SW 1271 (cell line): ENCODE measurements around the gene KIF16B.
"Not testable (repeated sequence)": the region's sequence is repeated elsewhere in the genome, so short reads cannot be mapped to it uniquely, and the experiment has no call there.

ENCODE experiments used
- DNase-seq, 2 experiments: peaks; one replicate each; lab custom pipeline; 2025; lab: John Stamatoyannopoulos, UW

Gene KIF16B

GRCh38 chr20:16257021-16257420, 316.2 kb downstream of the KIF16B start:
- no peak for DNase-seq

DNA sequence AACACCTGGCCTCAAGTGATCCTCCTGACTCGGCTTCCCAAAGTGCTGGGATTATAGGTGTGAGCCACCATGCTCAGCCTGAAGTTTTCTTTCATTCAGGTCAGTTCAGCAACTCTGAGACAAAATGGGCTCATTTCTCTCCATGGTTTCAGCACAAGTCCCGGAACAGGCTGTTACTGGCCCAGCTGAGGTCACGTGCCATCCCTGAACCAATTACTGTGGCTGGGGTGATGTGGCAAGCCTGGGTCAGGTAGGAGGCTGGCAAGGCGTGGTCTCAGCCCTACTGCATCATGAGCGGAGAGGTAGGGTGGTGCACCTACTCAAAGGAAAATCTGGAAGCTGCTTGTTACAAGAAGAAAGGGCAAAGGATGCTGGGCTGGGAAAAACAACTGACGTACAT, 326.4 kb downstream of the KIF16B start:
- DNase-seq, result no peak

DNA sequence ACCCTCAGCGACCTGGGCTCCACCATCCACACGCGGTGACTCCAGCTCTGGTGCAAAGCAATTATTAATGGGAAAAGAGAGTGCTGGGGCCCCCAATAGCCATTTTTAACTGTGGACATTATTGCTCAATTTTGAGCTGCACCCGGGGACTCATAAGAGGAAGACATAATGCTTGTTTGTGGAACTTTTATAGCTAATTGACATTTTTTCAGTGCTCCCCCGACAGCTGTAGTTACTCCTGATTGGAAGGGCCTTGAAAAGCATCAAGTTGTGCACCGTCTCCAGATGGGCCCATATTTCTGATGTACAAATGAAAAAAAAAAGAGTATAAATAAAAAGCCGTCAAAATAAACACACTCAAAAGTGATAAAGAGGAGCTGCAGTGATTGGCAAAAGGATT, 327.0 kb downstream of the KIF16B start:
- no peak for DNase-seq

GRCh38 chr20:16245879-16246278, 327.4 kb downstream of the KIF16B start:
- no peak for DNase-seq

- no peak for DNase-seq
Measured at GRCh38 chr20:16244892-16245291, 328.4 kb downstream of the KIF16B start.

- no peak for DNase-seq
Measured at GRCh38 chr20:16243470-16243869, 329.8 kb downstream of the KIF16B start.

GRCh38 chr20:16241911-16242310, 331.3 kb downstream of the KIF16B start:
- DNase-seq, result peak in 1 of 2 experiments; percentile 5

GRCh38 chr20:16240355-16240754, 332.9 kb downstream of the KIF16B start:
- no peak for DNase-seq

GRCh38 chr20:16236589-16237241, 336.5 kb downstream of the KIF16B start:
- DNase-seq, result no peak

GRCh38 chr20:16230402-16230801, 342.8 kb downstream of the KIF16B start:
- no peak for DNase-seq

DNA sequence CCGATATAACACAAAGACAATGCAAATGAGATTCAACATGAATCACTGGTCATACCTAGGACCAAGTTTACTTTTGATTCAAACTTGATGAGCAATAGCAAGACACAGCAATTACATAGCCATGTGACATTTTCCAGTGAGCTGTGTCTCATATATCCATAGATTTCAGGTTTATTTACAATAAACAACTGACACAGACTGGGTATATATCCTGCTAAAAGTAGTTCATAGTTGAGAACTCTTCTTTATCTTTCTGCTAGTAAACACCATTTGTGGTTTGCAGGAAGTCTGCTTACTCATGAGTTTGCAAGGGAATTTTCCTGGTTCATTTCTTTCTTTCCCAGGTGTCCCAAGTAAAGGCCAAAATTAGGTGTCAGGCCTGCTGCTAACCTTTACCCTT, 343.4 kb downstream of the KIF16B start:
- DNase-seq, result no peak

DNA sequence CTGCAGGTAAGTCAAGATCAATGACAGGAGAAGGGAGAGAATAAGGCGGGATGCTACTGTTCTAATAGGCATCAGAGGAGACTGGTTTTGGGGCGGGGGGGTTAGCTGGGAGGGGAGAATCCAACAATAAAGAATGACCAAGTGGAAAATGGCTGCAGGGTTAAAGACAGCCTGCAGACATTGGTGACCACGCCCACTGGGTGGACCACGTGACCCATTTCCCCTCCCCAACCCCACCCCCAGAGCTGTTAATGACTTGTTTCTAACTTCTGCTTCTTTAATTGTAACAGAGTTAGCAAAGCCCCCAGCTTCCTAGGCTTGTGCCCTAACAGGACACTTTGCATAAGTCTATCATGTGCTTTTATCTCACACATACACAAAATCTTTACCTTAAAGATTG, 344.5 kb downstream of the KIF16B start:
- DNase-seq, result no peak

- not testable (repeated sequence) for DNase-seq
Measured at GRCh38 chr20:16226961-16227360, 346.3 kb downstream of the KIF16B start.

GRCh38 chr20:16224836-16225235, 348.4 kb downstream of the KIF16B start:
- no peak for DNase-seq

DNA sequence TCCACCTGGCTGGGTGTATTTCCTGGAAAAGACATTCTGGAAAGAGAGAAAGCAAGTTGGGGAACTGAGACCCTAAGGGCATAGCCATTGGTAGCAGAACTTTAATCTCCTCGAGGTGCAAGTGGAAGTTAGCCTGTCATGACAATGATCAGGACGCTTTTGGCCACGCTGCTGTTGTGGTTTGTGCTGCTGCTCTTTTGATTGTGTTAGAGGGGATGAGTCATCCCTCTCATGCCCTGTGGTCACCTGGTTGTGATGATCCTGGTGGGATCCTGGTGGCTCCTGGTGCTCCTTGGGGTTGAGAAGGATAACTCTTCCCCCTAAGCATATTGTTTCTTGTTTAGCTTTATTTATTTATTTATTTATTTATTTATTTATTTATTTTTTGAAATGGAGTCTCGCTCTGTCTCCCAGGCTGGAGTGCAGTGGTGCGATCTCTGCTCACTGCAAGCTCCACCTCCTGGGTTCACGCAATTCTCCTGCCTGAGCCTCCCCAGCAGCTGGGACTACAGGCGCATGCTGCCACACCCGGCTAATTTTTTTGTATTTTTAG, 350.3 kb downstream of the KIF16B start:
- no peak for DNase-seq
